ENCODE results near the gene BMP2K.
"Not testable (repeated sequence)": the region's sequence is repeated elsewhere in the genome, so short reads cannot be mapped to it uniquely, and the experiment has no call there.

Gene BMP2K

DNA sequence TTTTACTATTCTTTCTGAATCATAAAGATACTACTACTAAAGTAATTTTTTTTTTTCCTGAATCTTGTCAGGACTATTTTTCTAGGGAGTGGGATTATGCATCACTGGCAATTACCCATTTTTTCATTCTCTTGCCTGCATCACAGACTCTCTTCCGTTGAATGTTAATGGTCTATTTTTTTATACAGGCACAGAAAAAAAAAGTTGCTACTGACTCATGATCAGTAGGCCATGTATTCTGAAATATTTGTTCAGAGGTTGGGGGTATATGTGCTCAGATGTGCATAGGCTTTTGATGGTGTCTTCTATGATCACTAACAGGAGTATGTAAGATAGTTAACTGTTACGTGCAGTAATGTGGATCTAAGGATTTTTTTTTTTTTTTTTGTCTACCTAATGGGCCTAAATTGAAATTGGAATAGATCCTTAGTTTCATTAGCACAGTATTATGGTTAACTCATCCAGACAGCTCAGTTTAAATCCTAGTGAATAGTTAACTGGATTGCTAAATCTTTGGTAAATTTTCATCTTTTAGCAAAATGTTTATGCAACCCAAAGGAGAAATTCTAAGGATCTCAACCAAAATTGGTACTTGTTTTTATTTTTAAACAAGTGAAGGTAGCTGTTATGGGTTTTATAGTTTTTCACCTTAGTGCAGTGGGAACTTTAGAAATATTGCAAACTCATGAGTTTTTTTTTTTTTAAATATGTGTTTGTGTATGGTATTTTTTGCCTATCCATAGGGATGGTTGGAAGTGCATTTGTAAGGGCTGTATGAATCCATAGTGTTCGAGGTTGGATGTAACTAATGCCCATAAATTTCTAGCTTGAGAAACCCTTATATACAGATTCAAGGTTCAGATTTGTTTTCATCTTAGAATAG lies 12.1 kb downstream of the BMP2K start:
- DNase-seq, result no peak

DNA sequence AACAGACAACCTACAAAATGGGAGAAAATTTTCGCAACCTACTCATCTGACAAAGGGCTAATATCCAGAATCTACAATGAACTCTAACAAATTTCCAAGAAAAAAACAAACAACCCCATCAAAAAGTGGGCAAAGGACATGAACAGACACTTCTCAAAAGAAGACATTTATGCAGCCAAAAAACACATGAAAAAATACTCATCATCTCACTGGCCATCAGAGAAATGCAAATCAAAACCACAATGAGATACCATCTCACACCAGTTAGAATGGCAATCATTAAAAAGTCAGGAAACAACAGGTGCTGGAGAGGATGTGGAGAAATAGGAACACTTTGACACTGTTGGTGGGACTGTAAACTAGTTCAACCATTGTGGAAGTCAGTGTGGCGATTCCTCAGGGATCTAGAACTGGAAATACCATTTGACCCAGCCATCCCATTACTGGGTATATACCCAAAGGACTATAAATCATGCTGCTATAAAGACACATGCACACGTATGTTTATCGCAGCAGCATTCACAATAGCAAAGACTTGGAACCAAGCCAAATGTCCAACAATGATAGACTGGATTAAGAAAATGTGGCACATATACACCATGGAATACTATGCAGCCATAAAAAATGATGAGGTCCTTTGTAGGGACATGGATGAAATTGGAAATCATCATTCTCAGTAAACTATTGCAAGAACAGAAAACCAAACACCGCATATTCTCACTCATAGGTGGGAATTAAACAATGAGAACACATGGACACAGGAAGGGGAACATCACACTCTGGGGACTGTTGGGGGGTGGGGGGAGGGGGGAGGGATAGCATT lies 19.7 kb downstream of the BMP2K start:
- DNase-seq, result not testable (repeated sequence)

DNA sequence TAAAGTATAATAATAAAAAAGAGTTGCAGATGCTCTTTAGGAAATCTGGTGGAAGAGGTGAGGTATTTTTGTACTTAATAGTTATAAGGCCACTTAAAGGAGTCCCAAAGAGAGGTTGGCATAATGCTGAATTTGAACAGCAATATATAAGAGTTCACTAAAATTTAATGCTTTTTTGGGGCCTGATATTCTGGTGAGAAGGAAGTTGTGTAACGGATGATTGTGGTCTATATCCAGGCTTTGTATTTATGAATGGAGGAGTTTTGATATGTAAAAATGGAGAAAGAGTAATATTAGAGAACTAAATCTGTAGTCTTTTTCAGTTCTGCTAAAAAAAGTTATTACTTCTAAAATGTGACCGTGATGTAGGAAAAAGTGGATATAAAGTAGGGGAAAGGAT lies 20.4 kb downstream of the BMP2K start:
- no peak for DNase-seq

DNA sequence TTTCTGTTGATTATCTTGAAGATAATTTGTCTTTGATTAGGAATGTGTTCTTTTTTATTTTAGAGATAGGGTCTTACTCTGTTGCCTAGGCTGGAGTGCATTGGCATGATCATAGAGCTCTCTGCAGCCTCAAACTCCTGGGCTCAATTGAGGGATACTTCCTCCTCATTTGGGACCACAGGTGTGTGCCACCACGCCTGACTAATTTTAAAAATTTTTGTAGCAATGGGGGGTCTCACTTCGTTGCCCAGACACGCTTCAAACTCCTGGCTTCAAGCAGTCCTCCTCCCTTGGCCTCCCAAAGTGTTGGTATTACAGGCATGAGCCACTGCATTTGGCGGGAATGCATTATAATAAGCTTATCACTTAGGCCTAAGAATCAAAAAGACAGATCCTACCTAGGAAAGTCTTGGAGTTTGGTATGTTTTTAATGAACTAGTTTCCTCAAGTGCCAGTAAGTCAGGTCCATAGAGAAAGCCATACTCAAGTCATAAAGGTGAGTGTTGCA lies 21.7 kb downstream of the BMP2K start:
- no peak for DNase-seq

DNA sequence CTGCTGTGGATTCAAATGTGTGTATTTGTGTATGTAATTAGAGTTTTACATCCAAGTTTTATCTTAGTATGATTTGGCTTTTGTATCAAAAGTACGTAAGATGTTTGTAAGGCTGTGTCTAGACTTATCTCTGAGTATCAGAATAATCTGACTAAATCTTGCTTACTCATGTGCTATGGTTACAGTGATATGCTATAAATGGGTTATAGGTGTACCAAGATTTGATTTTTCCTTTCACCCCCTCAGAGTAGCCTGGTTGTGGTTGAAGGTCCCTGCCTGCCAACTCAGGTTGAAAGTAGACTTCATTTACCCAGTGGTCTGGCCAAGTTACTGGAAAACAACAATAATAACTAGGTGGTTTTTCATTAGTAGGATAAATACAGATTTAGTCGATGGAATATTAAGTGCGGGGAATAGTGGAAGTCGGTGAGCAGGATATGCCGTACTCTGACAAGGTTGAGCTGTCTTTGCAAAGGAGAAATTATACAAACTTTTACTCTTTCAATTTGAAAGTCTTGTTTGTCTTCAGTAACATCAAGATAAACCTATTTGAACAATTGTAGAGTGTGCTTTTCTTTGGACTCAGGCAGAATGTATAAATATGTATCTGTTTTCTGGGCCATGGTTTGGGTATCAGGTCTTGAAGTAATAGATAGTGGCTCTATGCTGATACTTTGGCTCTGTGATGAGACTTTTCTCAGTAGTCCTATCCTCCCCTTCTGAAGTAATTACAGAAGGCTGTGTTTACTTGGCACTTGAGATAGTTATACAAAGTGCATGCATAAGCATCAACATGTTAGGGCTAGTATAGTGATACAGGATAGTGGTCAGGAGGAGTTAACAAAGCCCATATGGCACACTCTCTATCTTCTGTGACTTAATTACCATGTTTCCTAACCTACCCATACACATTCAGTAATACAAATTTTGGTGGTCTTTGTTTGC lies 23.7 kb downstream of the BMP2K start:
- no peak for DNase-seq

DNA sequence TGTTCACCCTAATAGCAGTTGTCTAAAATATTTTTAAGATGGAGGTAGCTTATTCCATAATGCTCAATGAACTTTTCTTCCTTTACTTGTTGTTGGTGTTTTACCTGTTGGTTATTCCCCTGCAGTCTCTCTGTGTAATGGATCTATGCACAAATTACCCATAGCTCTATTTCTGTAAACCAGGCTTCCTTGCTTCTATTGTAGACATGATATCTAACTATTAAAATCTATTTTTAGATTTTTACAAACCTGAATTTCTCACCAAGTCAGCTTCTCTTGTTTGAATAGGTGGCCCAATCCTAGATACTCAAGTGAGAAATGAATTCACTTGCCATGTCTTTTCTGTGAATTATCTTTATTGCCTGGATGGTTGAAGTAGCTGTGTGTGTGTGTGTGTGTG lies 24.8 kb downstream of the BMP2K start:
- DNase-seq, result no peak

DNA sequence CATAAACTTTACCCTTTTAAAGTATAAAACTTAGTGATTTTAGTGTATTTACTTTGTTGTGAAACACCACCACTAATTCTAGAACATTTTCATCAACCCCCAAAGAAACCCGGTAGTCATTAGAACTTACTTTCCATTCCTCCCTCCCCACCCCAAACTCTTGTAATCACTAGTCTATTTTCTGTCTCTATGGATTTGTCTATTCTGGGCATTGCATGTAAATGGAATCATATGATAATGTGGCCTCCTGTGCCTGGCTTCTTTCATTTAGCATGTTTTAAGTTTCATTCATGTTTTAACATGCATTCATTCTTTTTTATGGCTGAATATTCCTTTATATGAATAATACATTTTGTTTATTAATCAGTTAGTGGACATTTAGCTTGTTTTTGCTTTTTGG lies 27.8 kb downstream of the BMP2K start:
- DNase-seq, result no peak

DNA sequence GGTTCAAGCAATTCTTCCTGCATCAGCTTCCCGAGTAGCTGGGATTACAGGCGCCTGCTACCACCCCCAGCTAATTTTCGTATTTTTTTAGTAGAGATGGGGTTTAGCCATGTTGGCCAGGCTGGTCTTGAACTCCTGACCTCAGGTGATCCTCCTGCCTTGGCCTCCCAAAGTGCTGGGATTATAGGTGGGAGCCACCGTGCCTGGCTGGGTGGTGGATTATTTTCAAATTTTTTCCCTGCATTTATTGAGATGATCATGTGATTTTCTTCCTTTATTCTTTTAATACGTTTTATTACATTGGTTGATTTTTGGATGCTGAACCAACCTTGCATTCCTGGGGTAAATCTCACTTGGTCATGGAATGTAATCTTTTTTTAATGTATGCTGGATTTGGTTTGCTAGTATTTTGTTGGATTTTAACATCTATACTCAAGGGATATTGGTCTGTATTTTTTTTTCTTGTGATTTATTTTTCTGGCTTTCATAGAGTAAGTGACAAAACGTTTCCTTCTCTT lies 30.9 kb downstream of the BMP2K start:
- DNase-seq, result no peak

DNA sequence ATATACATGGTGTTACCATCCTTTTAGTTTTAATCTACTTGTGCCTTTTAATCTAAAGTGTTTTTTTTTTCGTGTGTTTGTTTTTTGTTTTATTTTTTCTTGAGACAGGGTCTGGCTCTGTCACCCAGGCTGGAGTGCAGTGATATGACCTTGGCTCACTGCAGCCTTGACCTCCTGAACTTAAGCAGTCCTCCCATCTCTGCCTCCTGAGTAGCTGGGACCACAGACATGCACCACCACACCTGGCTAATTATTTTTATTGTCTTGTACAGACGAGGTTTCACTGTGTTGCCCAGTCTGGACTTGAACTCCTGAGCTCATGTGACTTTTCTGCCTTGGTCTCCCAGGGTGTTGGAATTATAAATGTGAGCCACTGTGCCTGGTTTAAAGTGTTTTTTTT lies 33.1 kb downstream of the BMP2K start:
- no peak for DNase-seq

DNA sequence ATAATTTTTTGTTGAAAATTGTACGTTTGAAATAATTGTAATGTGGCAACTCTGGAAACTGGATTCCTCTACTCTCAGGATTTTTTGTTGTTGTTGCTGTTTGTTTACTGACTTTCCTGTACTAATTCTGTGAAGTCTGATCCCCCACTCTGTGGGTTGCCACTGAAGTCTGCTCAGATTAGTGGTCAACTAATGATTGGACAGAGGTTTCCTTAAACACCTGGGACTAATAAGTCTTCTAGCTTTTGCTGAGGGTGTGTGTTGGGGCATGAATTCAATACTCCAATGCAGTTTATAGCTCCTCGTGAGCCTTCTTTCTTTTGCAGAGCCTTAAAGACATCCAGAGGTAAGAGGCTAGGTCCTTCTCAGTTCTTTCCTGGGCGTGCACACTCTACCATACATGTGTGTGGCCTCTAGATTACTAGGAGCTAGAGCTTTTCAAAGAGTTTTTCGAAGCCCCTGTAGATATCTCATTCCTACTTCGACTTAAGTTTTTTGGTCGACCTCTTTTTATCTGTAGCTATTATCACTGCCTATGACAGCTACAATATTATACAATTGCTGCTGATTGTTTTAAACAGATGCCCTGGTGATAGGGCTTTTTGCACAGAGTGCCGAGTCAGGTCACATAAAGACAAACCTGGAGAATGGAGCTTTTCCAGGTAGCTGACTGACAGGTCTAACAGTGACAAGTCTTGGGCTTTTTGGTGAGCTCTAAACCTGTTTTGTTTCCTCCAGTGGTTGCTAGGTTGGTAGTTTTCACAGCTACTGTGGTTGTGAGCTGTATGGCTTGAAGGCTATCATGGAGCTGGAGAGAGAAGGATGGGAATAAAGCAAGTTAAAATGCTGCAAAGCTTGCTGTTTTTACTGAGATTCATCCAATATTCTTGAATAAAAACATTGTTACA lies 34.0 kb downstream of the BMP2K start:
- DNase-seq, result no peak

DNA sequence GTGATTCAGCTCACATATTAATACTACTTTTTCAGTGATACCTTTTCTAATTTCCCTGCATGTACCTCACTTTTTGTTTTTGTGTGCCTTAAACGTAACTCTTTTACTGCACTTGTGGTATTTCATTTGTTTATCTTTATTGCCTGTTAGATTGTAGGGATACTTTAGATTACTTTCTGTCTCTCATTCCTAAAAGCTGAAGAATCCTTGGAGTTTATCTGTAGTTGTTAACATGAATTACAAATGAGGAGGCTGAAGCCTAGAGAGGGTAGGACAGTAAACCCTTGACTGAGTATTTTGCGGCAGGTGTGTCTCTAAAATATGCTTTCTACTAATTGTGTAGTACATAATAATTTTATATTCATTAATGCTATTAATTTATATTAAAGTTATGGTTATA lies 34.9 kb downstream of the BMP2K start:
- DNase-seq, result no peak

DNA sequence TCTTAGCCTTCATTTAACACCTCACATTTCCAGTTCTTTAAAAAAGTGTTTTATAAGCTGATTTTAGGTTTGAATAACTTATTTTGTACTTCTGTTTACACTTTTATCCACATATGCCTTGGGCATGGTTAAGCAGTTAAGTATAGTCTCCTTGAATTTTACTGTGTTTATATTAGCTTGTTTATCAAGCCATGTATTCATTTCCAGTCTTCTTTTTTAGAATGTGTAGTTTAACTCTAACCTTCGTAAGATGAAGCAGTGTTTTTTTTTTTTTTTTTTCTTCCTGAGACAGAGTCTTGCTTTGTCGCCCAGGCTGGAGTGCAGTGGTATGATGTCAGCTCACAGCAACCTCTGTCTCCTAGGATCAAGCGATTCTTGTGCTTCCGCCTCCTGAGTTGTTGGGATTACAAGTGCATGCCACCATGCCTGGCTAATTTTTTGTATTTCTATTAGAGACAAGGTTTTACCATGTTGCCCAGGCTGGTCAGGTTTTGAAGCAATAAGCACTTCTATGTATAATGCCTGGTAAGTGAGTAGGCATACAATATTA lies 42.5 kb downstream of the BMP2K start:
- DNase-seq, result no peak

DNA sequence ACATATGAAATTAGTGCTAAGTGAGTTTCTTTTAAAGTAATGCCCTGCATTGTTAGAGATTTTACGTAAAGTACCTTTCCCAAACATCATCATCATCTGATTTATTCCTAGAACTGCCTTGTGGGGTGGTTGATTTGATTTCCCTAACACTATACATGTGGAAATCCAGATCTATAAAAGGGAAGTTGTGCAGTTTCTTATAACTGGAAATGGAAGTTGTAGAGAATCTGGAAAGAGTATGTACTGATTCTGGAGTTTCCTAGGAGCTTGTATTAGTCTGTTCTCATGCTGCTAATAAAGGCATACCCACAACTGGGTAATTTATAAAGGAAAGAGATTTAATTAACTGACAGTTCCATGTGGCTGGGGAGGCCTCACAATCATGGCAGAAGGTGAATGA lies 47.9 kb downstream of the BMP2K start:
- DNase-seq, result no peak

DNA sequence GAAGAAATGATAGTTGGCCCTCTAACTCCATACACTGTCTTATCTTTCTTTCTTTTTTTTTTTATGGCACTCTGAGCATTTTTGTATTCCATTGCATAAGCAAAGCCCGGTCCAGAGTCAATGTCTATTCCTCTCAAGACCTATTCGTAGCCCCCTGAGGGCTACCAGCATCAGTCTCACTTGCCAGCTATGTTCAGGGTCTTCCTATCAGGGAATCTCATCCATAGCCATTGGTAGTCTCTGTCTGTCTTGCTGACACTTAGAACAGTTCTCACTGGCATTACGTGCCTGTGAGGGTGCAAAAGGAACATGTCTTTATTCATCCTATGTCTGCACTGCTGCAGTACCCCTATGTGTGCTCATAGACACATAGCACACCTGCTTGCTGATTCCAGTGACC lies 51.0 kb downstream of the BMP2K start:
- DNase-seq, result no peak

DNA sequence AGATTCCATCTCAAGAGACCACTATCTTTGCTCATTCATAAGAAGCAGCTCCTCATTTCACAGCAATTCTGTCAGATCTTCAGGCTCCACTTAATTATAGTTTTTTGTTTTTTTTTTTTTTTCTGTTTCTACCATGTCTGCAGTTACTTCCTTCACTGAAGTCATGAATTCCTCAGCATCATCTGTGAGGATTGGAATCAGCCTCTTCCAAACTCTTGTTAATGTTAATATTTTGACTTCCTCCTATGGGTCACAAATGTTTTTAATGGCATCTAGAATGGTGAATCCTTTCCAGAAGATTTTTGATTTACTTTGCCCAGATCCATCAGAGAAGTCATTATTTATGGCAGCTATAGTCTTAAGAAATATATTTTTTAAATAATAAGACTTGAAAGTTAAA lies 53.1 kb downstream of the BMP2K start:
- DNase-seq, result no peak

DNA sequence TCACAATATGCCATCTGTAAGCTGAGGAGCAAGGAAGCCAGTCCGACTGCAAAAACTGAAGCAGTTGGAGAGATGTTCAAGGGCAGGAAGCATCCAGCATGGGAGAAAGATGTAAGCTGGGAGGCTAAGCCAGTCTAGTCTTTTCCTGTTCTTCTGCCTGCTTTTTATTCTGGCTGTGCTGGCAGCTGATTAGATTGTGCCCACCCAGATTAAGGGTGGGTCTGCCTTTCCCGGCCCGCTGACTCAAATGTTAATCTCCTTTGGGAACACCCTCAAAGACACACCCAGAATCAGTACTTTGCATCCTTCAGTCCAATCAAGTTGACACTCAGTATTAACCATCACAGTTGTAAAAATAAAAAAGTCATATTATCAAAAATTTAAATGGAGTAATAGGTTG lies 63.5 kb downstream of the BMP2K start:
- not testable (repeated sequence) for DNase-seq

DNA sequence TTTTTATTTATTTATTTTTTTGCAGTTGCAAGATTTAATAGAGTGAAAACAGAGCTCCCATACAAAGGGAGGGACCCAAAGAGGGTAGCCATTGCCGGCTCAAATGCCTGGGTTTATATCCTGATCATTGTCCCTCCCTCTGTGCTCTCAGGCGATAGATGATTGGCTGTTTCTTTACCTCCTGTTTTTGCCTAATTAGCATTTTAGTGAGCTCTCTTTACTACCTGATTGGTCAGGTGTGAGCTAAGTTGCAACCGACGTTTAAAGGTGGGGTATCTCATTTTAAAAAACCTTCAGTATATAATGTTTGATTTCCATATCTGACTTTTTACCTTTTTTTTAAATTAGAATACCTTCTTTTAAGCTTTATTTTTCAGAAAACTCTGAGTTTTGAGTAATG lies 64.1 kb downstream of the BMP2K start:
- DNase-seq, result not testable (repeated sequence)

DNA sequence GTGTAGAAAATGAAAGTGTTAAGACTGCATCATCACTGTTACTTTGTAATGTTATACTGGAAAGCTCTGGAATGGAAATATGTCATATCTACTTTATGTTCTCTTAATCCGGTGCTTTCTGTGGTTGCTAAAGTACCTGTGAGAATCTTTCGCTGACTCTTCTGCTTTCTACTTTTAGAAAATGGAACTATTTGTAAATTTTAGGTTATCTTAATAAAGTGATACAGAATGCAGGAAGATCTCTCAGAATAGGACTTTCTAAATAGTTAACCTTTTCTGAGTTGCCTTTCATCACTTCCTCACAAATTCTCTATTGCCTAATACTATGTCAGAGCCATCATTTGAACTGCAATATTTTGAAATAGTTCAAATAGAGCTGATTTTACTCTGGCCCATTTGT lies 69.3 kb downstream of the BMP2K start:
- no peak for DNase-seq

DNA sequence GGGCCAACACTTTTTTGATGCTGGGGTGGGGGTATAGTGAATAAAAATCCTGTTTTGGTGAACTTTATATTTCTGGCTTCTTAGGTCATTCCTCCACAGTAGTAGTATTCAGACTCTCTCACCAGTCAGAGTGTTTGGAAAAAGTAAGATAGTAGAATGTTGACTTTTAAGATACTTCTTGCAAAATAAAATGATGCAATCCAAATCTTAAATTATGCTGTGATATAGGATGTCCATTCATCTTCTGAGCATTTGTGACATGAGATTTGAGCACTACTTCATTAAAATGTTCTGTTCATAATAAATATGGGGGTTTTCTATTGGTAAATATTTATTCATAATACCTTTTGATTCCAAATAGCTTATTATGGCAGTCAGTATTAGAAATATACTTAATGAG lies 70.1 kb downstream of the BMP2K start:
- DNase-seq, result no peak

DNA sequence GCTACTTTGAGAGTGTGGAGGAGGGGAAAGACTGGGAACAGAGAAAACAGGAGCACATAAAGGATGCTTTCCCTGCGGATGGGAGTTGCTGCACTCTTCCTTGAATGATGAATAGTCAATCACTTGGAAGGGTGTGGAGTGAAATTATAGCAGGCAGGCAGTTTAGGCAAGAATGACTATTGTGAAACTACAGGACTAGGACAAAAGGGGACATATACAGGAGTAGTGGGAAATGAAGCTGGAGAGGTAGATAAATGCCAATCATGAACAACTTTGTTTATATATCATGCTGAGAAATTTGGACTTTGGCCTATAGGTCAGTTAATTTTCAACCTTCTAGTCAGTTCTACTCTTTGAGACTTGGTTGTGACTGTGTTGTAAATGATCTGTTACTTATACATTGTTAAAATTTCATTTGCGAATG lies 86.2 kb downstream of the BMP2K start:
- no peak for DNase-seq

Data from amygdala (tissue), 56 donors.